Brain pericyte (primary cell): ENCODE results near the gene FOXP1.
A peak's percentile ranks its signal among the peaks of the same experiment; 100 is the strongest.

Source experiments
- DNase-seq: peaks from one replicate; pipeline ENCODE4 v3.0.0-alpha.2; 2012; ENCODE audit warnings: low read depth, low spot score

FOXP1 gene

GRCh38 chr3:71429597-71429988 lies 153.9 kb downstream of the FOXP1 start:
- DNase-seq: no peak

GRCh38 chr3:71428841-71429596 lies 154.5 kb downstream of the FOXP1 start:
- no peak for DNase-seq

- DNase-seq: peak; percentile 30
Observed at GRCh38 chr3:71425491-71426071, 157.9 kb downstream of the FOXP1 start.

- no peak for DNase-seq
Observed at GRCh38 chr3:71423151-71423906, 160.2 kb downstream of the FOXP1 start.

- no peak for DNase-seq
Observed at GRCh38 chr3:71421820-71422566, 161.5 kb downstream of the FOXP1 start.

GRCh38 chr3:71421475-71421819 lies 162.1 kb downstream of the FOXP1 start:
- DNase-seq: no peak

GRCh38 chr3:71419369-71419768 lies 164.2 kb downstream of the FOXP1 start:
- DNase-seq: no peak

- DNase-seq: no peak
Observed at GRCh38 chr3:71417791-71418190, 165.7 kb downstream of the FOXP1 start.

GRCh38 chr3:71416876-71417275 lies 166.7 kb downstream of the FOXP1 start:
- no peak for DNase-seq

- no peak for DNase-seq
Observed at GRCh38 chr3:71415681-71416122, 167.8 kb downstream of the FOXP1 start.

- DNase-seq: no peak
Observed at GRCh38 chr3:71414189-71414927, 169.2 kb downstream of the FOXP1 start.

- DNase-seq: no peak
Observed at GRCh38 chr3:71413572-71413971, 170.0 kb downstream of the FOXP1 start.

- no peak for DNase-seq
Observed at GRCh38 chr3:71409352-71409751, 174.2 kb downstream of the FOXP1 start.

GRCh38 chr3:71408903-71409302 lies 174.6 kb downstream of the FOXP1 start:
- no peak for DNase-seq

GRCh38 chr3:71407823-71408222 lies 175.7 kb downstream of the FOXP1 start:
- no peak for DNase-seq

GRCh38 chr3:71406972-71407810 lies 176.3 kb downstream of the FOXP1 start:
- DNase-seq: no peak

GRCh38 chr3:71402911-71403310 lies 180.6 kb downstream of the FOXP1 start:
- DNase-seq: no peak

- no peak for DNase-seq
Observed at GRCh38 chr3:71402280-71402679, 181.2 kb downstream of the FOXP1 start.

- no peak for DNase-seq
Observed at GRCh38 chr3:71401695-71402231, 181.8 kb downstream of the FOXP1 start.

GRCh38 chr3:71400986-71401451 lies 182.5 kb downstream of the FOXP1 start:
- DNase-seq: no peak
